CD4-positive, alpha-beta T cell (primary cell): ENCODE results near the gene GLRA3. TPM values are rescaled to one million over a fixed set of nuclear protein-coding genes. Genes with fewer than 3 reads are reported as not detected.

Experiments
- ATAC-seq: fragments of 200-7000 bp; cut with Tn5 transposase; one replicate; pipeline ENCODE4 v1.10.0; 2022; ENCODE audit warnings: mild to moderate bottlenecking; ENCODE audit not compliant: poor library complexity
- CTCF ChIA-PET: fragments of 350-600 bp; sonication (Branson Sonifier 250); formaldehyde crosslinking; loops from one replicate; lab custom pipeline; 2021; ENCODE audit warnings: antibody characterized with exemption, inconsistent platforms; lab: Charles Lee
- POLR2A ChIA-PET: fragments of 350-600 bp; sonication (Branson Sonifier 250); formaldehyde crosslinking; loops from one replicate; lab custom pipeline; 2021; ENCODE audit warnings: antibody characterized with exemption, inconsistent platforms; lab: Charles Lee
- DNase-seq, 14 experiments: peaks; one replicate each; pipeline ENCODE4 v3.0.0-alpha.2; 2013 to 2020; ENCODE audit warnings: mixed read lengths in 2 of 14
- H3K27ac ChIP-seq, 2 donors: one replicate each; pipeline versions ENCODE4 v1.5.1 to v1.7.0; 2013; ENCODE audit warnings: low read length in 2 of 2, low read depth in 1 of 2, mild to moderate bottlenecking in 1 of 2
- H3K27me3 ChIP-seq, 2 experiments: 1 replicate in 1 of 2; 2 replicates in 1 of 2; pipeline versions ENCODE4 v1.6.1 to v1.7.0; 2013; ENCODE audit warnings: low read length in 2 of 2, control low read depth in 1 of 2, mild to moderate bottlenecking in 1 of 2, moderate library complexity in 1 of 2; ENCODE audit not compliant: insufficient read depth in 2 of 2, control insufficient read depth in 1 of 2
- H3K36me3 ChIP-seq: one replicate; pipeline ENCODE4 v1.6.1; 2013; ENCODE audit warnings: low read length, control low read depth; ENCODE audit not compliant: insufficient read depth
- H3K4me1 ChIP-seq: one replicate; pipeline ENCODE4 v1.6.1; 2013; ENCODE audit warnings: low read length, control low read depth; ENCODE audit not compliant: insufficient read depth
- H3K4me3 ChIP-seq: one replicate; pipeline ENCODE4 v1.5.1; 2013; ENCODE audit warnings: mild to moderate bottlenecking, low read length, moderate library complexity
- H3K9me3 ChIP-seq, 2 experiments: 1 replicate in 1 of 2; 2 replicates in 1 of 2; pipeline versions ENCODE4 v1.6.1 to v1.7.0; 2013; ENCODE audit warnings: low read length in 2 of 2, mild to moderate bottlenecking in 2 of 2, control low read depth in 1 of 2, moderate library complexity in 1 of 2; ENCODE audit not compliant: control insufficient read depth in 1 of 2, insufficient read depth in 1 of 2
- H3K27ac Mint-ChIP-seq: one replicate; pipeline ENCODE4 v1.8.0; 2020; ENCODE audit warnings: mixed read lengths
- H3K27me3 Mint-ChIP-seq: one replicate; pipeline ENCODE4 v1.8.0; 2021; ENCODE audit warnings: mixed read lengths
- H3K36me3 Mint-ChIP-seq: one replicate; pipeline ENCODE4 v1.8.0; 2021; ENCODE audit warnings: low read depth, mixed read lengths
- H3K4me1 Mint-ChIP-seq: one replicate; pipeline ENCODE4 v1.8.0; 2021; ENCODE audit warnings: low read depth, mixed read lengths
- H3K4me3 Mint-ChIP-seq: one replicate; pipeline ENCODE4 v1.8.0; 2020; ENCODE audit warnings: mild to moderate bottlenecking, mixed read lengths
- H3K9me3 Mint-ChIP-seq: one replicate; pipeline ENCODE4 v1.8.0; 2020; ENCODE audit warnings: mixed read lengths
- CTCF ChIP-seq: fragments of 200-600 bp; IDR thresholded peaks from one replicate; pipeline ENCODE4 v1.8.0; 2022; ENCODE audit warnings: antibody characterized with exemption, mild to moderate bottlenecking
- intact Hi-C, 2 experiments: fragments of 100-400 bp; cut with DNase I in 1 of 2; cut with micrococcal nuclease in 1 of 2; formaldehyde crosslinking; loops; one replicate each; pipeline versions ENCODE4 v1.15.1 to v1.9.0; 2023 to 2025; cut with DNase I, micrococcal nuclease
- total RNA-seq, 174 experiments: library from RNA in 2 of 174; stranded (reverse) in 2 of 174; gene quantifications; one replicate each; pipeline ENCODE4 v1.2.3 and lab custom pipeline; 2021 to 2026

Gene GLRA3
- total RNA-seq, 2 experiments from 2014 or later = not detected

- Histone ChIP-seq H3K9me3 (peaks cover 0 to 3% of the 10 kb centered on the region in 2 experiments), H3K4me3 (no peak overlapping the region), H3K27ac (no peak overlapping the region), H3K4me1 (no peaks in the 10 kb centered on the region), H3K27me3 (no peaks in the 10 kb centered on the region), H3K36me3 (no peaks in the 10 kb centered on the region)
- no peak for TF ChIP-seq CTCF
- ATAC-seq = no peak
- Mint-ChIP-seq H3K9me3 (peaks cover 2% of the 10 kb centered on the region), H3K27me3 (no peaks in the 10 kb centered on the region), H3K4me1 (no peaks in the 10 kb centered on the region), H3K27ac (no peak overlapping the region), H3K4me3 (no peak overlapping the region), H3K36me3 (no peaks in the 10 kb centered on the region)
- ChIA-PET CTCF (no interaction called here), POLR2A (no interaction called here)
- intact Hi-C loops = no loop called here
- DNase-seq = no peak
These were observed 42.4 kb upstream of the GLRA3 start for GRCh38 chr4:174871407-174871806.

- no peaks in the 10 kb centered on the region for H3K36me3 Mint-ChIP-seq
These were observed 41.3 kb upstream of the GLRA3 start for GRCh38 chr4:174870311-174870710.

GRCh38 chr4:174869339-174869738, 40.3 kb upstream of the GLRA3 start:
- H3K27me3 Mint-ChIP-seq = no peaks in the 10 kb centered on the region
- H3K4me3 ChIP-seq = no peak overlapping the region
- H3K9me3 Mint-ChIP-seq = peaks cover 4% of the 10 kb centered on the region
- no peaks in the 10 kb centered on the region for H3K9me3 ChIP-seq
- ChIA-PET CTCF (no interaction called here), POLR2A (no interaction called here)
- ATAC-seq (no peak), DNase-seq (no peak)
- no peak overlapping the region for H3K27ac ChIP-seq
- no peak overlapping the region for H3K27ac Mint-ChIP-seq
- H3K36me3 ChIP-seq = no peaks in the 10 kb centered on the region
- no peaks in the 10 kb centered on the region for H3K36me3 Mint-ChIP-seq
- no peaks in the 10 kb centered on the region for H3K4me1 Mint-ChIP-seq
- H3K27me3 ChIP-seq = no peaks in the 10 kb centered on the region
- H3K4me1 ChIP-seq = no peaks in the 10 kb centered on the region
- TF ChIP-seq CTCF = no peak
- intact Hi-C loops = no loop called here
- no peak overlapping the region for H3K4me3 Mint-ChIP-seq

More at GRCh38 chr4:174870311-174870710, 41.3 kb upstream of the GLRA3 start:
- ATAC-seq (no peak), DNase-seq (no peak)
- POLR2A ChIA-PET = no interaction called here
- no peaks in the 10 kb centered on the region for H3K4me1 Mint-ChIP-seq
- H3K9me3 Mint-ChIP-seq = peaks cover 6% of the 10 kb centered on the region
- CTCF ChIA-PET = no interaction called here
- H3K4me3 Mint-ChIP-seq = no peak overlapping the region
- Histone ChIP-seq H3K36me3 (no peaks in the 10 kb centered on the region), H3K27ac (no peak overlapping the region), H3K9me3 (no peaks in the 10 kb centered on the region), H3K4me1 (no peaks in the 10 kb centered on the region), H3K27me3 (no peaks in the 10 kb centered on the region), H3K4me3 (no peak overlapping the region)
- H3K27me3 Mint-ChIP-seq = no peaks in the 10 kb centered on the region
- TF ChIP-seq CTCF = no peak
- intact Hi-C loops = no loop called here
- H3K27ac Mint-ChIP-seq = no peak overlapping the region
